Cardiac fibroblast (primary cell): ENCODE measurements around the gene TNFRSF14.

Experiments used
- DNase-seq, 2 donors: peaks; one replicate each; pipeline versions ENCODE4 v3.0.0 to v3.0.0-alpha.2; 2010; ENCODE audit warnings: low read depth in 2 of 2
- H3K4me3 ChIP-seq, 2 donors: replicated peaks in 1 of 2; 1 replicate in 1 of 2; 2 replicates in 1 of 2; pipeline ENCODE4 v1.5.1; 2011; ENCODE audit warnings: low read depth in 2 of 2, low read length in 2 of 2, mild to moderate bottlenecking in 2 of 2, moderate library complexity in 1 of 2
- CTCF ChIP-seq: IDR thresholded peaks from one replicate; pipeline ENCODE4 v1.5.1; 2011; ENCODE audit warnings: low read depth, mild to moderate bottlenecking, low read length, inconsistent platforms

TNFRSF14 gene

GRCh38 chr1:2553871-2554620, 2.1 kb upstream of the TNFRSF14 start:
- no peak for TF ChIP-seq CTCF
- H3K4me3 ChIP-seq: no peak overlapping the region
- no peak for DNase-seq

- no peak for DNase-seq
- TF ChIP-seq CTCF: peak; percentile 45
- no peak overlapping the region for H3K4me3 ChIP-seq
These were observed 1.4 kb upstream of the TNFRSF14 start for GRCh38 chr1:2554621-2555387.

GRCh38 chr1:2555634-2556276, 416 bp upstream of the TNFRSF14 start:
- peak overlapping the region; percentile 46 to 61 for H3K4me3 ChIP-seq
- DNase-seq: peak; percentile 28 to 38
- TF ChIP-seq CTCF: no peak

GRCh38 chr1:2556678-2557481, 709 bp downstream of the TNFRSF14 start:
- no peak for DNase-seq
- no peak for TF ChIP-seq CTCF
- H3K4me3 ChIP-seq: peak overlapping the region; percentile 46 to 61

GRCh38 chr1:2557482-2558400, 1.6 kb downstream of the TNFRSF14 start:
- H3K4me3 ChIP-seq: no peak overlapping the region
- DNase-seq: no peak
- no peak for TF ChIP-seq CTCF
